IPS-18c (cell line): ENCODE results near the gene NLGN4X.
"Not testable (repeated sequence)": the region's sequence is repeated elsewhere in the genome, so short reads cannot be mapped to it uniquely, and the experiment has no call there.

Experiments used
- H3K4me3 ChIP-seq: 2 replicates; pipeline ENCODE4 v1.7.0; 2013; ENCODE audit warnings: low read depth, mild to moderate bottlenecking, low read length, moderate library complexity; ENCODE audit not compliant: insufficient read depth
- H3K9me3 ChIP-seq: one replicate; pipeline ENCODE4 v1.6.1; 2013; ENCODE audit warnings: mild to moderate bottlenecking, low read length, moderate library complexity; ENCODE audit not compliant: control insufficient read depth, insufficient read depth

The NLGN4X gene

DNA sequence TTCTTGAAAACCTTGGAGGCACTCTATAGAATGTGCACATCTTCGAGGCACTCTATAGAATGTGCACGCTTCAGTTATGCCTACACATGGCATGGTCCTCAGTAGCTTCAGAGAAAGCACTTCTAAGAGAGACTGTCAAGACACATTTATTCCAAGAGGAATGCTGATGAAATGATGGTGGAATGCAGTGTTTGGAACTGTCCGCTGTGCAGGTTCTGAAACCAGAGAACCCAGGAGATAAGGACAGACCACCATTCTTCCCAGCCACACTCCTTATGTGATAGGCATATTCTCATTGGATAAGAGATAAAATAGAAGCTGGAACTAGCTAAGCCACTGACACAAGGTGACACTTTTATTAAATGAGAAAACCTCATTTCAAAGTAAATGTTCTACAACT, 263.3 kb downstream of the NLGN4X start:
- H3K4me3 ChIP-seq = no peak overlapping the region
- H3K9me3 ChIP-seq = no peaks in the 10 kb centered on the region

DNA sequence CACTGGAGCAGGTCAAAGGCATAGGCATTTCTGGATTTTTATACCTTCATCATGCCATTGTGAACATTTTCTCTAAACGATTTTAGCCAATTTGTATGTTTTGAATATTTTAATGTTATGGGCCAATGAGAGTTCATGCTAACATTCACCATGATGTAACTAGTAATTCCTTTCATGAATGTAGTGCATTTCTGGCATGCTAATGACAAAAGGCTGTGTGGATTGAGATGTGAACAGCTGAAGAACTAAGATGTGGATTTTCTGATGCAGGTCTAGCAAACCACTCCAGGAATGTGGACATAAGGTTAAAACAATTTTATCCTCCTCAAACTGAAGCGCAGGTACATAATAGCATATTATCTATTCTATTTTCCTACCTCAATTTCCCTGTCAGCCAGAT, 269.4 kb downstream of the NLGN4X start:
- Histone ChIP-seq H3K9me3 (no peaks in the 10 kb centered on the region), H3K4me3 (no peak overlapping the region)

DNA sequence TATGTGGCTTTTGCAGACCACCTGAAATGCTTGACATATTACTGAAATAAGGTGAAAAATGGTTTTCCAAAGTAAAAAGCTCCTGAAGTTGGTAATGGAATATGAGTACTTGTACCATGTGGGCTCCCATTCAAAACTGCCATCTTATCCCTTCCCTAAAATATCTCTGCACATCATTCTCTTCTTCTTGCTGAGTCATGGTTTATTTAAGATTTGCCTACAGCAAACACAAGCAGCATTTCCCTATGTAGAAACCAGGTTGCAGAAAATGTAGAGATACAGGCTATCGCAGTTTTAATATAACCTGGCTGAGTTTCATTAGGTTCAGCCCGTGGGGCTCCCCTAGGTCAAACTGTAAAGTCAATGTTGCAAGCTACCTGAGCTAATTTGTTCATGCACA, 270.1 kb downstream of the NLGN4X start:
- H3K4me3 ChIP-seq = no peak overlapping the region
- H3K9me3 ChIP-seq = no peaks in the 10 kb centered on the region

DNA sequence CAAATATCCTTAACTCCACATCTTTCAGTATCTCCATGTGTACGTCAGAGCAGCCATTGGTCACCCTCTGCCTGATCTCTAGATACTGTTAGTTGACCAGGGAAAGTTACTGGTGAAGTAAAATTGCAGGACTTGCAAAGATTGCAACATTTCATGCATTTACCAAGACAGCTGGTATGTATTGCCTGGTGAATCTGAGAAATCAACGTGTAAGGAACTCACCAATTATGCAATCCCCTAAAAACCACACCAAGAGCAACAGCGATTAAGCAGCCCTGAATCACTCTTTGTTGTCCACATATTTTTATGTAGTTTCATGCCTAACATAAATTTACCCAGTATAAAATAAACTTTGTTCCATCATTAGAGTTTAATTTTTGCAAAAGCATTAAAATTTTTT, 271.2 kb downstream of the NLGN4X start:
- no peaks in the 10 kb centered on the region for H3K9me3 ChIP-seq
- no peak overlapping the region for H3K4me3 ChIP-seq

DNA sequence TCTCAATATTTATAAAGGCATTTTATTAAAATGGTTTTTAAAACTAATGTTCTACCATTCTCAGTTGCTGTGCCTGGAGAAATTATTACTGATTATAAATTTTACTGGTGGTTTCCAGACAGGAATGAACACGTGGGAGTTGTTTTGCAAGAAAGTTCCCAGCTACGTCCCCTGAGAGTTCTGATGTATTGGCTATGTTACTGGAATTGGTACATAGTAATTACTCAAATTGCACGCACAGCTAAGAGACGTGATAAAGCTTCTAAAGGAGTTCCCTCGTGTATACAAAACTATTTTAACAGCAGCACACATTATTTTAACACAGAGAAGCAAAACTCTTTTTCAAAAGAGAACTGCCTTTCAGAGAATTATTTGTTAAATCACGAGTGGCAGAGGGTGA, 292.2 kb downstream of the NLGN4X start:
- Histone ChIP-seq H3K4me3 (no peak overlapping the region), H3K9me3 (peaks cover 6% of the 10 kb centered on the region)

DNA sequence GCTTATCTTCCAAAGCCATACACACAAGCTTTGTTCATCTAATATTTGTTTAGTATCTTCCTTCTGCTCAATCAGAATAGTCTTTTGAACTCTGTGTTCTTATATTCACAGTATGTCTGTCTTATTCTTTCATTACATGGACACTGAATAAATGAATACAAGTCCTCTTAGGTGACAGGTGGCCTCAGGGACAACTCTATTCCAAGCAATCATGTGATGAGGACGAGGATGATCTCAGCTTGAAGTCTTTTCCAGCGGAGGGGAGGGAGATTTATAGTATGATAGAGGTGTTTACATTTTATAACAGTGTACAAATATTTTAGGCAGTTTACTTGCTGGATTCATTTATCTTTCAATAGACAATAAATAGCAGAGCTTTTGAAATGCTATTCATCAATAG, 300.4 kb downstream of the NLGN4X start:
- Histone ChIP-seq H3K4me3 (no peak overlapping the region), H3K9me3 (no peaks in the 10 kb centered on the region)

DNA sequence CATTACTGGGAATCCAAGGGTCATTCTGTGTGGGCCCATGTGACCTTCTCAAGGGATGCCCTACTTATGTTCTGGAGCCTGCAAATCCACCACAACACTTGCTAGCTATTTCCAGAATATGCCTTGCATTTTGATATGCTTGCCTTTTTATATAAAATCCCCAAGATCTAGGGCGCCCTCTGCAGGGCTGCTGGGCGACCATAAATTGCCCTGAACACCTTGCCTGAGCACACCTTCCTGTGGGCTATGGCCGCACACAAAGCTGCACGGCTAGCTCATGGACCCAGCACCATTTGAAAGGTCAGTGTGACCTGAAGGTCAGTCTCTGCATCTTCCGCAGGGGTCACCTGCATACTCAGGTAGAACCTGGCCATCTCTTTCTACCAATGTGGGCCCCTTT, 311.7 kb downstream of the NLGN4X start:
- peaks cover 15% of the 10 kb centered on the region for H3K9me3 ChIP-seq
- no peak overlapping the region for H3K4me3 ChIP-seq

DNA sequence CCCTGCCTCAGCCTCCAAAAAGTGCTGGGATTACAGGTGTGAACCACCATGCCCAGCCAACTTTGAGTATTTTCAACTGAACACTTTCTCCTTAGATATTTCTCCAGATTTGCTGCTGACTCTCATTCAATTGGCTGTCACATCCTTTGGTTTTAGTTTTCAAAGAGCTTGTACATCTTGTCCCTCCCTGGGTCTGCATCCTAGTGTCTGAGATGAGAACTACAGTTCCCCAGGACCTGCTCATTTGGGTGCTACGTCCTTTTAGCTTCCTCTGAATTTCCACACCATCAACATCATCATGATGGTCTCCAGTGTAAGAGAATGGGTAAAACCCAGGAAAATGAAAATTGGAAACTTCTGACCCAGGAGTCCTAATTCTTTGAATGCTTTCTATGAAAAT, 312.9 kb downstream of the NLGN4X start:
- Histone ChIP-seq H3K9me3 (peaks cover 10% of the 10 kb centered on the region), H3K4me3 (no peak overlapping the region)

DNA sequence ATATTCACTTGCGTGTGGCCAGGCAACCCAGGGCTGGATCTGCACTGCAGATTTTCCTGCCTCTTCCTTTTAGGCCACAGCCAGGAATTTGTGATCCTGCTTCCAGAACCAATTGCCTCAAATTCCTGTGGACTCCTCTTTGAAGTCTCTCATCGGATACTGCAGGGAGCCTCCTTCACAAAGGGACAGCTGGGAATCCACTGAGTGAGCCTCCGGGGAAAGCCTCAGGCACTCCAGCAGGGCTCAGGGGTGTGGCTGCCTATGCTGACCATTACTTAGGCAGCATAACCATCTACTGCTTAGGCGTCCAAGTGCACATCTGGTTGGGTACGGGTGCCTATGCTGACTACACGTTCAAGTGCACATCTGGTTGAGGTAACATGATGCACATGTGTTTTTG, 321.5 kb downstream of the NLGN4X start:
- Histone ChIP-seq H3K9me3 (peaks cover 7% of the 10 kb centered on the region), H3K4me3 (no peak overlapping the region)

DNA sequence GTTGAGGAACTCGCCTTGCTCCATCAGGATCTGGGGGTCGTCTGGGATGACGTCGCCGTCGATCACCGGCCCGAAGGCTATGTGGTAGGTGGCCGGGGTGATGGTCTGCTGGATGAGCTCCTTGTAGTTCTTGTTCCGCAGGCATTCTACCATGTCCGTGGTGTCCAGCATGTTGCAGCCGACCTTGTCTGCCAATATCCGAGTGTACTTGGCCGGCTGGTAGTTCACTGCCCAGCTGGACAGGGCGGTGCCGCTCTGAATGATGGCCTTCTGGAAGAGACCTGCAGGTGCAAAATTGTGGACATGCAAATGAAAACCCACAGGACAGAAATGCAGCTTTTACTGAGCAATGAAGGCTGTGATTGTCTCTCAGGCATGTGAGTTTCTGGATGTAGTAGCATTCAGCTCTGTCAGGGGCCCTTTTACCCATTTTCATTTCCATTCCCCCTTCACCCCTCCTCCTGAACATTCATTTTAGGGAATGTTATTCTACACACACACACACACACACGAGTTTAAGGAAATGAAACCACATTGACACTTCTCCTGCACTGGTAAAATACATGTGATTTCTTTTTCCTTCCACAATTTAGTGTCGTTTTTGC, 325.0 kb downstream of the NLGN4X start:
- not testable (repeated sequence) for H3K9me3 ChIP-seq, H3K4me3 ChIP-seq

DNA sequence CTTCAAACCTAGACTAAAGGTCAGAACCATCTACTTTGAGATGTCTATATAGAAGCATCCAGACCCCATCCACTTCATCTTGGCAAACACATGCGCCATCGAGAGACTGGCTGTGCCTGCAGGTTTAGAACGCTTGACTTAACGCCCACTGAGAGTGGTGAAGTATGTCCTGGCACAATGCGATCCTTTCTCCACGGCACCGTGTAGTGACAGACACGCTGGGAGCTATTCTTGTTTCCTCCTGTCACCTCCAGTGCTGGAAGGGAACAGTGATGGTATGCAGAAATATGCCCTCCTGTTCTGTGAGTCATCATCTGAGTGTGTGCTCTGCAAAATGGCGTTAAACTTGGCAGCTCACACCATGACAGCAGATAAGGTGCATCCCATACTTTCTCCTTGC, 330.2 kb downstream of the NLGN4X start:
- Histone ChIP-seq H3K4me3 (no peak overlapping the region), H3K9me3 (peaks cover 4% of the 10 kb centered on the region)

DNA sequence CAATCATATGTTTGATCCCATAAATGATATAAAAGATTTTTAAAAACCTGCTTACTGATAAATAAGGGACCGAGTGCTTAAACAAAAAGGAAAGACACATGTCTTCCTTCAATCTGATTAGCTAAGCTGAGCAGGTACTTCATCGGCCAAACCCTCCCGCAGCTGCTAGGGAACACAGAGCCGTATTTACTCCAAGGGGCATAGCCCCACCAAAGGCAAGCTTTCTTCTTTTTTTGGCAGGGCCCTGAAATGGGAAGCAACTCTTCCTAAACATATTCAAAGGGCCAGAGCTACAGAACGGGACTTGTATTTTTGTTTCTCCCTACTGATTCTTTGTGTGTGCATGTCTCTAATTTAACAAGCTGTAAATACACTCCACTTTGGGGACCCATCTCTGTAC, 337.3 kb downstream of the NLGN4X start:
- Histone ChIP-seq H3K9me3 (peaks cover 2% of the 10 kb centered on the region), H3K4me3 (no peak overlapping the region)

DNA sequence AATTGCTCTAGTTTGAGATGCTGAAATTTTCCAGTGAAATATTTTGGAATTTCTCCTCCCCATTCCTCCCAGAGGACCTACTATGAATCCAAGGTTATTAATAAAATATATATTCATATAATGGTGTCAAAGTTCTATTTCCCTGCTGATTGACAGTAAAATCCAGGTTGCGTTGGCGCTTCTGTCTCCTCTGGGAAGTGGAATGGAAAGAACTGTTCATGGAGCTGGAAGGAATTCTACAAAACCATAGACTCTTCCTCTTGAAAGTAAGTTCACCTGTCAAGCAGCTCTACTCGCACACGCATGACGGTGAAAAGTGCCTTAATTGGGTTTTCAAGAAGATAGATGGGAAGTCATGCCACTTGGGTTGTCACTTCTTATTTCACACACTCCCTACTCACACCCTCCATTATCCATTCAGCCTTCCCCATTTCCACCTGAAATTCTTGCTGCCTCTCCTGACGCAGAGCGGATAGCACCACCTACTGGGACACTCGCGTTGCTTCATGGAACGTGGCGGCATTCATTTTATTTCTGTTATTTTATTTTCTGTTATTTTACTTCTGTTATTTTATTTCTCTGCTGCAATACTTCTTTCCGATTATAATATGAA, 351.6 kb downstream of the NLGN4X start:
- no peak overlapping the region for H3K4me3 ChIP-seq
- peaks cover 2% of the 10 kb centered on the region for H3K9me3 ChIP-seq

DNA sequence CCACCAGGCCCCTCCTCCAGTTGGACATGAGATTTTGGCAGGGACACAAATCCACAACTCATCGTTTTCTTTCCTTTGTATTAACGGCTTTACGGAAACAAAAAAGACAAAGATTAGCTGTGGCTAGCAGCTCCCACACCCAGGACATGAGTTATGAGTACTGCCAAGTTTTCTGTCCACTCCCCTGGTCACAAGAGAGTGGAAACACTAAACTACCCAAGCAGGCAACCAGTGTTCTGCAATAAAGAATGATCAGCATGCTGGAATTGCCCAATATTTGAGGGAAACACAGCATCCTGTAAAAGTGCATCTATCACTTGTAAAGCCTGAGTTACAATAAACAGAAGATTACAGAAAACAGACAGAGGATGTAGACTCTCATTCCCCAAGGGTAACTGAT, 358.4 kb downstream of the NLGN4X start:
- Histone ChIP-seq H3K9me3 (peaks cover 2% of the 10 kb centered on the region), H3K4me3 (no peak overlapping the region)

DNA sequence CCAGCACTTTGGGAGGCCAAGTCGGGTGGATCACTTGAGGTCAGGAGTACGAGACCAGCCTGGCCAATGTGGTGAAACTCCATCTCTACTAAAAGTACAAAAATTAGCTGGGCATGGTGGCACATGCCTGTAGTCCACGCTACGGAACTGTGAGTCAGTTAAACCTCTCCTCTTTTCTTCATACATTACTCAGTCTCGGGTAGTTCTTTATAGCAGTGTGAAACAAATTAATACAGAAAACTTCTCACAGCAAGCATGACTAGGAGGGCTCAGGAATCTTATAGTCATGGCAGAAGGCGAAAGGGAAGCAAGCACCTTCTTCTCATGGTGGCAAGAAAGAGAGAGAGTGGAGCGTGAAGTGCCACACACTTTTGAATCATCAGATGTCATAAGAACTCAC, 358.9 kb downstream of the NLGN4X start:
- H3K4me3 ChIP-seq = no peak overlapping the region

DNA sequence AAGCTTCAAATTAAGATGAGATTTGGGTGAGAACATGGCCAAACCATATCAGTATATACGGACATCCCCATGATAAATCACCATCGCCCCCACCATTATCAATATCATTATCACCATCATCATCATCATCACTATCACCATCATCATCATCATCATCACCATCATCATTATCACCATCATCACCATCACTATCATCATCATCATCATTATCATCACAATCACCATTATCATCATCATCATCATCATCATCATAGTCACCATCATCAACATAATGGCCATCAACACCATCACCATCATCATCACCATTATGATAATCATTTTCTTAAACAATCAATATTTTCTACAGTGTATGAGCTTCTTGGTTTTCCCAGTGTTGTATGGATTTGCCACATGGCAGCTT, 360.9 kb downstream of the NLGN4X start:
- Histone ChIP-seq H3K4me3 (no peak overlapping the region), H3K9me3 (no peaks in the 10 kb centered on the region)

More for the DNA sequence above, 358.9 kb downstream of the NLGN4X start:
- H3K9me3 ChIP-seq = peaks cover 2% of the 10 kb centered on the region

DNA sequence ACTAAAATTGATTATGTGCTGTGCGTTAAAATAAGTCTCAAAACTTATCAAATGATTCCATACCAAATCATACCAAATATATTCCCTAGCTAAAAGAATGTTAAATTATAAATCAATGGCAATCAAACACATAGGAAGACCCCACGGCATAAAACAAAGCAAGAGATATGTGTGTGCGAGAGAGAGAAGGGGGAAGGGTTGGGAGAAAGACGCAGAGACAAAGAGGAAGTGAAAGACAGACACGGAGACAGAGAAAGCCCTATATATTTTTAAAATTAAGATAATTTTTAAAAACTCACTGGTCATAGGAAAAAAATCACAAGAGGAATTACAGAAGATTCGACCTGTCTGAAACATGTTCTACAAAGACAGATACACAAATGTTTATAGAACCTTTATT, 371.4 kb downstream of the NLGN4X start:
- Histone ChIP-seq H3K4me3 (no peak overlapping the region), H3K9me3 (no peaks in the 10 kb centered on the region)

DNA sequence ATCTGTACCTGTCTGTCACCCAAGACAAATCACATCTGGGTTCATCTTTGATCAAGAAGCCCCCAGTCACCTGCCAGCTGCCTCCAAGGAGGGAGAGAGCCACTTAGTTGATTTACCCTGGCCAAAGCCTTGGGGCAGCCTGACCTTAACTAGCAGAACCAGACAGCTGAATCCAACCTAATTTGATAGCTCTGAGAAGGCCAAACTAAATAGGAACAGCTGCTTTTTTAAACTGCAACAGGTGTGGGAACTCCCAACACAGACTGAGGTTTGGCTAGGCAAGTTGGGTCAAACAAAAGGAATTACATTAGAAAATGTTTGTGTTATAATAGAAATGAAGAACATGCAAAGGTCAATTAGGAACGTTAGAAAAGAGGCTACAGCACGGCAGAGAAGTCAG, 375.7 kb downstream of the NLGN4X start:
- no peak overlapping the region for H3K4me3 ChIP-seq
- no peaks in the 10 kb centered on the region for H3K9me3 ChIP-seq

DNA sequence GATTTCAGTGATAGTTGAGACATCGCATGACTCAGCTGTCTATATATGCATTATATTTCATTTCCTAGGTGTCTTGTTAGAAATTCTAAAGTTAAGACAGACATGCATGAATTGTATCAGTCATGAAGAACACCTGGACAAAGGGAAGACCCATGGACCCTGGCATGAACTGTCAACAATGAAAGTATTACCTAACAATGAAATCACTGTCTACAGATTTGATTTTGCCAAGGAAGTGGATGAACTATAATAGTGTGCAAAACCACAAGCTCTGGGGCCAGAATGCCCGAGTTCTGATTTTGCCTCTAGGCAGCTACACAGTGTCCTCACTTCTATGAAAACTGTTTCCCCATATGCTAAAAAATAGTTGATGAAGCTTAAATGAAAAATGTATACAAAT, 386.1 kb downstream of the NLGN4X start:
- Histone ChIP-seq H3K4me3 (no peak overlapping the region), H3K9me3 (peaks cover 12% of the 10 kb centered on the region)
